GM10266 (cell line): ENCODE data around the gene KATNB1.
"Not testable (repeated sequence)": the region's sequence is repeated elsewhere in the genome, so short reads cannot be mapped to it uniquely, and the experiment has no call there.

Experiments
- DNase-seq: peaks from one replicate; pipeline ENCODE4 v3.0.0; 2012; ENCODE audit errors: extremely low spot score
- CTCF ChIP-seq: IDR thresholded peaks from 2 replicates; pipeline ENCODE4 v1.5.1; 2012; ENCODE audit warnings: mild to moderate bottlenecking, low read depth; ENCODE audit not compliant: control insufficient read depth, insufficient read depth; ENCODE audit errors: missing control alignments

KATNB1 gene

GRCh38 chr16:57775661-57776469 is 40.3 kb downstream of the KATNB1 start:
- DNase-seq: no peak
- peak; percentile 20 for TF ChIP-seq CTCF

- no peak for TF ChIP-seq CTCF
- no peak for DNase-seq
These were observed 43.1 kb downstream of the KATNB1 start for GRCh38 chr16:57778658-57779057.

GRCh38 chr16:57779836-57780235 is 44.3 kb downstream of the KATNB1 start:
- DNase-seq: not testable (repeated sequence)

- no peak for TF ChIP-seq CTCF
- no peak for DNase-seq
These were observed 45.8 kb downstream of the KATNB1 start for GRCh38 chr16:57781349-57781740.

GRCh38 chr16:57781741-57782606 is 46.4 kb downstream of the KATNB1 start:
- no peak for DNase-seq
- TF ChIP-seq CTCF: no peak

GRCh38 chr16:57782607-57783055 is 47.1 kb downstream of the KATNB1 start:
- DNase-seq: not testable (repeated sequence)

GRCh38 chr16:57783116-57783515 is 47.5 kb downstream of the KATNB1 start:
- TF ChIP-seq CTCF: no peak
- DNase-seq: no peak

GRCh38 chr16:57783883-57784282 is 48.3 kb downstream of the KATNB1 start:
- no peak for TF ChIP-seq CTCF
- no peak for DNase-seq
